ENCODE data around the gene ZNF521. TPM values are rescaled to one million over a fixed set of nuclear protein-coding genes. Genes with fewer than 3 reads are reported as not detected.

The ZNF521 gene
- total and polyA plus RNA-seq, 2 of the 13 experiments (the other 11 are each of a cell fraction or from before 2014, with no cell fraction given): 0.02 TPM; not detected in 1

- no peak for TF ChIP-seq ZBTB26 (CRISPR knock-in tag; IDR thresholded peaks at IDR 0.05; ENCODE audit: borderline replicate concordance)
- no peak for TF ChIP-seq ZNF660 (CRISPR knock-in tag; IDR thresholded peaks at IDR 0.05; ENCODE audit: borderline replicate concordance, low read depth)
- TF ChIP-seq ZBTB1 (CRISPR knock-in tag; IDR thresholded peaks at IDR 0.05; ENCODE audit: borderline replicate concordance): no peak
- TF ChIP-seq ZNF644 (CRISPR knock-in tag; IDR thresholded peaks at IDR 0.05; ENCODE audit: low read depth): no peak
- TF ChIP-seq LRRFIP1 (CRISPR knock-in tag; conservative IDR thresholded peaks at IDR 0.05): no peak
- TF ChIP-seq ZNF703 (CRISPR knock-in tag; IDR thresholded peaks at IDR 0.05; ENCODE audit: borderline replicate concordance): no peak
- no peak for TF ChIP-seq RARA (CRISPR knock-in tag; IDR thresholded peaks at IDR 0.05)
- no peak for TF ChIP-seq FLYWCH1 (CRISPR knock-in tag; IDR thresholded peaks at IDR 0.05)
- TF ChIP-seq DRAP1 (CRISPR knock-in tag; IDR thresholded peaks at IDR 0.05): no peak
- no peak for TF ChIP-seq ZNF580 (CRISPR knock-in tag; IDR thresholded peaks at IDR 0.05; ENCODE audit: borderline replicate concordance, low read depth)
- in situ Hi-C loops (cut with HindIII; ENCODE audit: extremely low pct_ligation_motif_present, low pct_unique_long_range_greater_than_20kb) (no loop called here), intact Hi-C loops (cut with micrococcal nuclease; ENCODE audit: unreplicated experiment) (no loop called here)
- no peak overlapping the region for H3K4me2 ChIP-seq (ENCODE audit: low read depth, low read length)
- no peaks in the 10 kb centered on the region for H4K20me1 ChIP-seq (ENCODE audit: insufficient read depth, low read length)
- no peak for FAIRE-seq
- H3K4me3 ChIP-seq (replicated peaks in 1 of 3; ENCODE audit: insufficient read depth in 1 of 3, low read depth in 2 of 3, low read length in 3 of 3): no peak overlapping the region
- BruUV-seq (replicated peaks): no TSS peak
- H3K79me2 ChIP-seq (ENCODE audit: insufficient read depth, low read length): no peaks in the 10 kb centered on the region
- no peak for ATAC-seq
- no peaks in the 10 kb centered on the region for H3K9me3 ChIP-seq (ENCODE audit: low read length)
- no peak overlapping the region for H2AFZ ChIP-seq (ENCODE audit: low read length)
- ChIA-PET CTCF (ENCODE audit: low intra/inter-chr PET ratio, low total read pairs) (no interaction called here), POLR2A (no interaction called here)
- 0 out of 5 replicates have a peak, but pooled peaks cover 0 to 2% of the 10 kb centered on the region in 2 experiments for H3K27me3 ChIP-seq (ENCODE audit: control insufficient read depth in 1 of 2, insufficient read depth in 2 of 2, low read length in 2 of 2)
- no peaks in the 10 kb centered on the region for H3K36me3 ChIP-seq (replicated peaks in 1 of 2; ENCODE audit: control insufficient read depth in 1 of 2, insufficient read depth in 2 of 2, low read length in 2 of 2)
- 27% methylated on average over 9 of the region's 9 CpGs for WGBS (ENCODE audit: low lambda C conversion rate)
- no peaks in the 10 kb centered on the region for H3K4me1 ChIP-seq (ENCODE audit: insufficient read depth, low read length)
- no peak overlapping the region for H3K27ac ChIP-seq (ENCODE audit: extremely low read length, insufficient read depth, low read length)
- DNase-seq (ENCODE audit: low spot score): no peak
- H3K9ac ChIP-seq (ENCODE audit: insufficient read depth, low read depth, low read length): no peak overlapping the region
Measured at GRCh38 chr18:25287106-25287505, 64.9 kb downstream of the ZNF521 start.
